RWPE1 (cell line): ENCODE data around the gene MPC1.

Source experiments
- CTCF ChIA-PET: fragments of 350-600 bp; sonication (Branson Sonifier 250); formaldehyde crosslinking; extraction: SDS; loops from one replicate; lab custom pipeline; 2021; lab: Yijun Ruan, JAX
- POLR2A ChIA-PET: fragments of 400-600 bp; formaldehyde crosslinking; extraction: SDS; loops from one replicate; lab custom pipeline; 2020; ENCODE audit warnings: antibody characterized with exemption; ENCODE audit not compliant: low non-redundant PET; lab: Yijun Ruan, JAX
- DNase-seq: peaks from one replicate; pipeline ENCODE4 v3.0.0; 2012; ENCODE audit warnings: low spot score
- H3K27ac ChIP-seq: fragments of 450-650 bp; 2 replicates; pipeline ENCODE4 v1.5.1; 2017
- TF ChIP-seq, protein P1 (sequence below): fragments of 450-650 bp; conservative IDR thresholded peaks from 2 replicates; pipeline ENCODE4 v1.5.1; 2017; ENCODE audit warnings: low read depth, mild to moderate bottlenecking

Gene MPC1

DNA sequence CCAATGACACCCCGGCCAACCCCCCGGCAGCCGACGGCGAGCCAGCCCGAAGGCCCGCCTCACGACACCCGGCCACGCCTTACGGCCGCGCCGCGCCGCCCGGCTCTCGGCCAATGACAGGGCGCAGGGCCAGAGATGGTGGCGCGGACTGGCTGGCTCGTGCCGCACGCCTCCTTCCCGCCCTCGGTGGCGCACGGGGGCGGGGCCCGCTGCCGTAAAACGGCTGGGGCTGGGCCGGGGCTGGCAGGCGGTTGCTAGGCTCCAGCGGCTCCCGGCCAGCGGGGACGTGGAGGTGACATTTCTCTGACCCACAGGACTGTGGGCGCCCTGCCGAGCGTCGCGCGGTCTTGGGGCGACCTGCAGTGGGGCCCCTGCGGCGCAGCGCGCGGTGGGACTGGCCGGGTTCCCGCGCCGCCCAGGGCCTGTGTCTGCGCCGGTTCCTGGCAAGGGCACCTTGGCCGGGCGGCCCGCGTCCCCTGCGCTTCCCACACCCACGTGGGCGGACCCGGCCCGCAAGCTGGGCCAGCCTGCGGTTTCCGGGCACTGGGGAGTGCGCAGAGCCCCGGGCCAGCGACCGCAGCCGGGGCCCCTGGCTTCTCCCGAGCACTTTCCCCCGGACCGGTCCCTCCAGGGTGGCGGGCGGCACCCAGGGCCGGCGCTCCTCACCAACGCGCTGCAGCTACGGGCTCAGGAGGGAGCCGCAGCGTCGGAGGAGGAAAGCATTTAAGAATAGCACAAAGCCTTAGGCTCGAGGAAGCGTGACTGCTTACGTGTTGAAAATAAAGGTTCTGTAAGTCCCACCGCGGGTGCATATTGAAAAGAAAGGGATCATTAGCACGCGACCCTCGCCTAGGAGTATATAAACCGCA is at the start of gene MPC1:
TSS of gene MPC1 (minus strand) at position 8 of the 869 bp plus-strand sequence. CDS start 64 bp downstream, outside the sequence.
- CTCF ChIA-PET = interaction anchor here (1.0 kb wide), 2 partner anchors 15 to 69 kb away, joined by 3 to 5 read pairs; no protein-coding TSS in a partner anchor

DNA sequence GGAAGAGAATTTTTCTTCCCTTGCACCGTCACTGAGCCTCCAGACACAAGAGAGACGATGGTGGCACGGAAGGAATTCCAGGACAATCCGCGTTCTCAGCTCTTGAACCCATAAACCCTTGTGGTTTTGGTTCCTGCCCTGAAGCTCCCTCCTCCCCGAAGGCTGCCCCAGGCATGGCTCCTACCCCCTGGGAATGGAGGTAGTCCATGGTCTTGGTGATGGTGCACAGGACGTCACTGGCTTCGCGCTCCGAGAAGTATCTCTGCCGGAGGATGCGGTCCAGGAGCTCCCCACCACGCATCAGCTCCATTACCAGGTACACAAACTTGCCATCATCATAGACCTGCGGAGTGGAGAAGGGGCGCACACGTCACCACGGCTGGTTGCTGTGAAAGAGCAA is 47.5 kb upstream of the MPC1 start:
- CTCF ChIA-PET = no interaction called here
- TF ChIP-seq, protein P1, sequence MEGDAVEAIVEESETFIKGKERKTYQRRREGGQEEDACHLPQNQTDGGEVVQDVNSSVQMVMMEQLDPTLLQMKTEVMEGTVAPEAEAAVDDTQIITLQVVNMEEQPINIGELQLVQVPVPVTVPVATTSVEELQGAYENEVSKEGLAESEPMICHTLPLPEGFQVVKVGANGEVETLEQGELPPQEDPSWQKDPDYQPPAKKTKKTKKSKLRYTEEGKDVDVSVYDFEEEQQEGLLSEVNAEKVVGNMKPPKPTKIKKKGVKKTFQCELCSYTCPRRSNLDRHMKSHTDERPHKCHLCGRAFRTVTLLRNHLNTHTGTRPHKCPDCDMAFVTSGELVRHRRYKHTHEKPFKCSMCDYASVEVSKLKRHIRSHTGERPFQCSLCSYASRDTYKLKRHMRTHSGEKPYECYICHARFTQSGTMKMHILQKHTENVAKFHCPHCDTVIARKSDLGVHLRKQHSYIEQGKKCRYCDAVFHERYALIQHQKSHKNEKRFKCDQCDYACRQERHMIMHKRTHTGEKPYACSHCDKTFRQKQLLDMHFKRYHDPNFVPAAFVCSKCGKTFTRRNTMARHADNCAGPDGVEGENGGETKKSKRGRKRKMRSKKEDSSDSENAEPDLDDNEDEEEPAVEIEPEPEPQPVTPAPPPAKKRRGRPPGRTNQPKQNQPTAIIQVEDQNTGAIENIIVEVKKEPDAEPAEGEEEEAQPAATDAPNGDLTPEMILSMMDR = no peak
- POLR2A ChIA-PET = no interaction called here
- no peak overlapping the region for H3K27ac ChIP-seq
- no peak for DNase-seq

More for the DNA sequence above, at the start of gene MPC1:
- DNase-seq = peak; percentile 95
- POLR2A ChIA-PET = no interaction called here
- TF ChIP-seq, protein P1 = no peak
- peak within 1 kb of the TSS; percentile 93 for H3K27ac ChIP-seq

DNA sequence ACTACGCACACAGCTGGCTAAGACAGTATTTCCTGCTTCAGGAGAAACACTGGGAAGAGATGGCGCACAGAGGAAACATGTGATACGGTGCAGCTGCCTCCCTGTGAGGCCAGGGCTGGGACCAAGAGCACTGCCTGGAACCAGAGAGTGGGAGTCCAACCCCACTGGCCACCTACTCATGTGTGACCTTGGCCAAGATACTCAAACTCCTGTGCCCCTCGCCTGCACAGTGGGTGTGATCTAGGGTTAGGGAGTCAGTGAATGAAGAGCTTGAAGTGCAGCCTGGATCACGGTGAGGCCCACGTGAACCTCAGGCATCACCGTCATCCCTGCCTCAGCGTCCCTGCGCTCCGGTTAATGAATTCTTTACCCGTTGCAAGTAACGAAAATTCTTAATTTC is 41.7 kb upstream of the MPC1 start:
- TF ChIP-seq, protein P1 = no peak
- H3K27ac ChIP-seq = no peak overlapping the region
- ChIA-PET POLR2A (no interaction called here), CTCF (interaction anchor here (0.9 kb wide), 1 partner anchor 24 kb away, joined by 4 read pairs; no protein-coding TSS in a partner anchor)
- DNase-seq = no peak

DNA sequence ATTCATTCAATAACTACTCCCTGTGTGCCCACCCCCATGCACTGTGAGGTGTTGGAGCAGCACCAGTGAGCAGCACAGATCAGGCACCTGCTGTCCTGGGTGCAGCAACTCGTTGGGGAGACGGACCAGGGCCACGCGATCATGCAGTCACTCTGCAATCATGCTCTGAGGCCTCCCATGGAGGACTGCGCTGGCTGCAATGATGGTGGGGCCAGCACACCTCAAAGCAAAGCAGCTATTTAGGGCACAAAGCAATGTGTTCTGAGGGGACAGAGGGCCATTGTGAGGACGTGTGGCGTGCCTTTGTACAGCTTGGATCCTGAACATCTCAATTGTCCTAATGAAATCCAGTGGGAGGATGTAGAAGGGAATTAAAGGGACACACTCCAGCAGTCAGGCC is 41.0 kb upstream of the MPC1 start:
- ChIA-PET POLR2A (no interaction called here), CTCF (no interaction called here)
- no peak overlapping the region for H3K27ac ChIP-seq
- TF ChIP-seq, protein P1 = no peak
- DNase-seq = no peak

DNA sequence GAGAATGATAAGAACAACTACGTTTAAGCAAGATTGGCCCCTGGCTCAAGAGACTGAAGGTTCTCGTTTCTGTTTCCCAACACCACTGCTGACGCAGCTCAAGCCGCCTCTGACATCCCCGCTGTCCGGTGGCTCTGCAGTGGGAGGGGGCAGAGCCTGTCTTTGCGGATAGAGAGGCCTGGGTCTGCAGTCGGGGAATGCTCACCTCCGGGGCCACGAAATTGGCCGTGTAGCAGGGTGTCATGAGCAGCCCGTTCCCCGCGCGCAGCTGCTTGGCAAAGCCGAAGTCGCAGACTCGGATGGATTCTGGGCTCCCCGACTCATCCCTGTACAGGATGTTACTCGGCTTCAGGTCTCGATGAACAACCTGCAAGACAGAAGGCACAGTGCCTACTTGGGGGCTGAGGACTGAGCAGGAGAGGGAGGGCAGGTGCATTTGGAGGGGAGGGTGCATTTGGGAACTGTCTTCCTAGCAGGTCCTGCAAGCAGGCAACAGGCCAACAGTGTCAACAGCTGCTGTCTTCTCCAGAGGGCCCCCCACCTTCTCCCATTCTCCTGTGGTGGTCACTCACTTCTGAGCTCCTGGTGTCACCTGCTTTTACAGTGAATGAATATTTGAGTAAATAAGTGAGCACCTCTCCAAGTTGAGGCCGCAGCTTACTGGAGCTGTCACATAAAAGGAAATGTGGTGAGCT is 40.5 kb upstream of the MPC1 start:
- POLR2A ChIA-PET = no interaction called here
- TF ChIP-seq, protein P1 = no peak
- CTCF ChIA-PET = no interaction called here
- no peak for DNase-seq
- no peak overlapping the region for H3K27ac ChIP-seq

DNA sequence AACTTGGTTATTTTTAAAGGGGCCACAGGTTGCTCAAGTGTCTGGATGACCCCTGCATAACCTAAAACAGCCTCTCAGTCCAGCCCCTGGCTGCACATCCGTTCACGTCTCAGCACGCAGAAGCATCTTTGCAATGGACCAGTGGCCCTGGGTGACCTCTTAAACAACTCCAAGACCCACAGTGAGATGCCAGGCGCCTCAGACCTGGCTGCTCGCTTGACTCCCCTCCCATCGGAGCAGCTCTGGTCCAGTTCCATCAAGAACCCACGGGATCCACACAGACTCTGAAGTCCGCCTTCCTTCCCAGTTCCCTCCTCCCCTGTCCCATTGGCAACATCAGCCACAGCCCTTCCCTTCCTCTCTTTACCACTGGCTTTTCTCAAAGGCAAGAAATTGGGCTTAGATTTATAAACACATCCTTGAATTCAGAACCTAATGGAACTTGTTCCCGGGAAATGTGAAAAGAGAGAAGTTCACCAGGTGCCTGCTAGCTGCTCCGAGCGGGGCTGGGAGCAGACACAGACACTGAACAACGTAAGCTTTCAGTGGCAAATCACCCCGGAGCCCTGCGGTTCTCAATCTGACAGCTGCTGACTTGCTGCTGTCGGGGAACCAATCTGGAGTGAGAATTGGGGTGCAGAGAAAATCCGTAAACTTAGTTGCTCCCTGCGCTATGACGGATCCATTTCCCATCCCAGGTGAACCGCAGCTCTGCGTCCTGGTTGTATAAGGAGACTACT is 39.6 kb upstream of the MPC1 start:
- no peak for DNase-seq
- H3K27ac ChIP-seq = no peak overlapping the region
- CTCF ChIA-PET = no interaction called here
- TF ChIP-seq, protein P1 = no peak
- POLR2A ChIA-PET = no interaction called here
